Fibroblast of skin of right biceps (primary cell): Measurements from ENCODE around the gene TPMT.
"Not testable (repeated sequence)": the region's sequence is repeated elsewhere in the genome, so short reads cannot be mapped to it uniquely, and the experiment has no call there.

ENCODE experiments used
- DNase-seq: peaks from one replicate; pipeline ENCODE4 v3.0.0-alpha.2; 2013

Gene TPMT

DNA sequence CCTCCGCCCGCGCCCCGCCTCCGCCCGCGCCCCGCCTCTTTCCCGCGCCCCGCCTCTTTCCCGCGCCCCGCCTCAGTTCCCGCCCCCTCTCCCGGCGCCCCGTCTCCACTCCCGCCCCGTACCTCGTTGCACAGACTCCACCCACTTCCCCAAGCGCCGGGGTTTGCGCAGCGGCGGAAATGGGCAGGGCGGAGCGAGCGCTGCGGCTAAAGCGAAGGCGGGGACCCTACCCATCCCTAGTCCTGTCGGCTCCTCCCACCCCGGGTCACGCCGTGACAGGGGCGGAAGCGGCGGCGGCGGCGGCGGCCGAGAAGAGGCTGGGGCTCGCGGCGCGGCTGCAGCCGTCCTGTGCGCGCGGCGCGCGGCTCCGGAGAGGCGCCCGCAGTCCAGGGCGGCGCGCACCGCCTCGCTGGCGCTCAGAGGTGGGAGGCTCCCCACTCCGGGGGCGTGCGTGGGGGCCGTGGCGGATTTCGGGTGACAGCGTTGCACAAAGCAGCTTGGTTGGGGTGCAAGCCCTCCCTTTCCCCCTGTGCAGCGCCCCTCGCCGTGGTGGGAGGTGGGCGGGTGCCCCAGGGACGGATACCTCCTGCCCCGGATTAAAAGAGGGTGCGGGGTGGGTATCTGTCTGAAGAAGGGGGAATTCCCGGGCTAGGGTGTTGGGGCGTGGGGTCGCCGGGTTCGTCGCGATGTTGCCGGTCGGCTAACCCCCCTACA lies 430 bp upstream of the TPMT start, which contains the start of gene KDM1B:
KDM1B (plus strand) TSS at position 273 of the 714 bp plus-strand sequence. CDS start 4,474 bp downstream, outside the sequence.
- DNase-seq = peak; percentile 99

DNA sequence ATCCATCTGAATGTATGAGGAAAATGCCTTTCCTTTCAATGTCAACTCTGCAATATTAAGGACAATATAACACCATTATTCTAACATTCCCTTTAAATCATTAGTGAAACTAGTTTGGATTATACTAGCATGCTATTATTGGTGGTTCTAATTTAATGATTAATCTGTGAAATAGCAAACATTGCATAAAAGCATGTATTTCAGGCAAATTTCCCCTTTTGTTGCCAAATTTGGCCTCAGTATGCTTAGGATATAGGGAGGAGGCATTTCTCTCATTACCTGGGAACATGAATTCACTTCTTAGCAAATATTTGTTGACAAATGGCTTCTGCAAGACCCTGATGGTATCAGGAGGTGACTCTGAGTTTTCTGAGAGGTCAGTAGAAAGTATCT lies 1.6 kb downstream of the TPMT start:
- no peak for DNase-seq

DNA sequence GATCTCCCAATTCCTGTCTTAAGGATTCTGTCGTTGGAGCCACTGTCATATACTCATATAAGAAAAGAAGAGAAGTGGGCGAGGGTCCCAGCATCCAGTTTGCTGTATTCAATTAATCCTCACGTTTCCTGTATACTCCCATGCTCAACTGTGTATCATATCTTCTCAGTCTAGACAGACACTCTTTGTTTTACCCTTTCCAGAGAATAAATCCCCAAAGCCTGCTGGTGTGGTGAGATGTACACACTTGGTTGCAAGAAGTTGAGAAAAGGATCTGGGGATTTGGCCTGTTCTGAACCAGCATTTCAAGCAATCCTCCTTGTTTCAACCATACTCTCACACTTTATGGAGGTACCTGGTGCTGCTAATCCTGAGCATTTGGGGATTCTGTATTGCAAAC lies 3.1 kb downstream of the TPMT start:
- no peak for DNase-seq

DNA sequence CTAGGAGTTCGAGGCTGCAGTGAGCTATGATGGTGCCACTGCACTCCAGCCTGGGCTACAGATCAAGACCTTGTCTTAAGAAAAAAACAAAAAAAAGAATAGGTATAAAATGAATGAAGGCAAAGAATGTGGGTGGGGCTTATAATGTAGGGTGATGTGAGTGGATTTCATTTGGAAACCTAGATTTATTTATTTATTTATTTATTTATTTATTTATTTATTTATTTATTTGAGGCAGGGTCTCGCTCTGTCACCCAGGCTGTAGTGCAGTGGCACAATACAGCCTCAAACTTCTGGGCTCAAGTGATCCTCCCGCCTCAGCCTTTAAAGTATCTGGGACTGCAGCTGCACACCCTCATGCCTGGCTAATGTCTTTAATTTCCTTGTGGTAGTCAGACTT lies 3.5 kb downstream of the TPMT start:
- not testable (repeated sequence) for DNase-seq

DNA sequence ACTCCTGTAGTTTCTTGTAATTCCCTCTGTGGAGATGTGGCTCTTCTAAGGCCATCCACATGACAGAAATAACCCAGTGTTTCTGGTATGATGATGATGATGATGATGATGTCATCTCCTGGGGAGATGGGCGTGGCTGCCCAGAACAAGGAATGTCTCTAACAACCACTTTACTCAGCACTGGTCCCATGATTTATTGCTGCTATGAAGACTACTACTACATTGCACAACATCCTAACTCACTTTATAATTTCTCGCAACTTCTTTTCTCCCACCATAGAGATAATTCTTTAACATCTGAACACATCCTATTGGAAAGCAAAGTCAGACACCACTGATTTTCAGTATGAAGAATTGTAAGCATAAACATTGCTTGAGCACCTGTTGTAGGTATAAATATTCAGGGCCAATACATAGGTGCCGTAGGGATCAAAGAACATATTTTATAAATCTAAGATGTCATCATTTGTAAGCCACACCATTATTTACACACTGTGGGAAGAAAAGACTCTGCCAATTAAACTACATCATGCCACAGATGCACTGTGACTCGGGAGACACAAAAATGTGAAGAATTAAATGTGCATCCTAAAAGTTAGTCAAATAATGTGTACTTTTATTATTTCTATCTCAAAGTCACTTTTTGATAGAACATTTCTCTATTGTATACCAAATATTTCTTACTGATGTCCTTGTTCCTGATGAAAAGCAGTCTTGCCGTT lies 6.4 kb downstream of the TPMT start:
- DNase-seq = peak; percentile 92

DNA sequence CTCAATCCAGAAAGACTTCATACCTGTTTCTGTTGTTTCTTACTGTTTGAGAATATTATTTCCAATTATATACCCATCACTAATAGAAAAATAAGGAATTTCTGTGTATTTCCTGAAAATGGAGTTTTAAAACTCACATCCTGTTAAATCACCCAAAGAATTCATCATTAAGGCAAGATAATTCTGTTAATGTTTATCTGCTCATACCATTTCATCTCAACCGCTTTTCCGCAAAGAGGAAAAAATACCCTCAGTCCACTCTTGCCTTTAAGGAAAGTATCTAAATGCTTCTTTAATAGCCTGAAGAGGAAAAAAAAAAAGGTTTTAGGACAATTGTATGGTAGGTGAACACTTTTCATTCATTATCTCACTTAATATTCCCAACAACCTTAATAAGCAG lies 7.3 kb downstream of the TPMT start:
- no peak for DNase-seq

DNA sequence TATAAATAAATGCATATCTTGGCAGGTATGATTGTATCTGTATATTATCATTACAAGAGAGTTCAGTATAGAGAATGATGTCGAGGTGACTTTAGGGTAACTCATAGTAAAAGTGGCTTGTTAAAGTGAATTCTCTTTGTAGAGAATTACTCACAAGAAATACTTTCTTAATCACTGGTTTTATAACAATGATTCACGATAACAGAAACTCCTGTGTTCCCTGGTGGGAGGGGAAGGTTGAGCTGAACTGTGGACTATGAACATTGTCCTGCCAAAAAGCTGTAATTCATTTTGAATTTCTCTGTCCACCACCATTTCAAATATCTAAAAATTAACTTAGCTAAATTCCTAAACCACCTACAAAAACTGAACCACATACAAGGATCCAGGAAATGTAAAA lies 7.7 kb downstream of the TPMT start:
- peak; percentile 62 for DNase-seq

DNA sequence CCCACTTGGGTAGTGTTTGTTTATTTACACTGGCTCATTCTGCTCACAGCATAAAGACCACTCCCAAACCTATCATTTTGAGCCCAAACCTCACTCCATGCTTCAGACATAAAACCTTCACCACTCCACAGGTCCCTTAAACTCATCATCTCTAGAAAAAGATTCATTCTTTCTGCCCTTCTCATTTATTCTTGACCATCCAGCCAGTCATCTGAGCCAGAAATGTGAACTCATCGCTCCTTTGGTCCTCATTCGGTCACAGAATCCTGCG lies 12.4 kb downstream of the TPMT start:
- DNase-seq = no peak

DNA sequence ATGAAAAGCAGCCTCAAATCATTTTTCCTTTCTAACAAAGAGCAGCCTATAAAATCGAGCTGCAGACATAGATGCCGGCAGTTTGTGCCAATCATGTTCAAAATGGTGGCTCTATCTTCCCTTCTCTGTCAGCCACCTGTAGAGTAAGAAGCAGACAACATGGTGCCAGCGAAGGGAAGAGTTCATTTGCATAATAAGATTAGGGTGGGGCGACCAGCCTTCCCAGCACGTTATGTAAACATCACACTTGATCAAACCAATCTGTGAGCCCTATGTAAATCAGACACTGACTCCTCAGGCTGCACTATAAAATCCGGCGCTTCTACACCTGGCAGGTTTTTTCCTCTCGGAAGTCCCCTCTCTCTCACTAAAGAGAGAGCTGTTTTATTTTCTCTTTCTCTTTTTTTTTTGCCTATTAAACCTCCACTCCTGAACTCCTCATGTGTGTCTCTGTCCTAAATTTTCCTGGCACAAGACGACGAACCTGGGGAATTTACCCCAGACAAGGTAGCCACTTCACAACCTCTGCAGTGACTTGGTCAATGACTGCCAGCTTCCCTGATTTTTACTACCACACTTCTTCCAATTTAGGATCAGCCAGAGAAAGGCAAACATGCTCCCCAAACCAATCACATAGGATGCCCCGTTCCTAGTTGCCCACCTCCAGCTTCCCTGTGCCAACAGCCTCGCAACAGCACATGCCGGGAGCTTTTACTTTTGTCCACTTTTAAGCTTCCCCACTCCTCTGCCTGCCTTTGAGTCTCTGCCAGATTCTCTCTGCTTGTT lies 12.9 kb downstream of the TPMT start:
- no peak for DNase-seq

DNA sequence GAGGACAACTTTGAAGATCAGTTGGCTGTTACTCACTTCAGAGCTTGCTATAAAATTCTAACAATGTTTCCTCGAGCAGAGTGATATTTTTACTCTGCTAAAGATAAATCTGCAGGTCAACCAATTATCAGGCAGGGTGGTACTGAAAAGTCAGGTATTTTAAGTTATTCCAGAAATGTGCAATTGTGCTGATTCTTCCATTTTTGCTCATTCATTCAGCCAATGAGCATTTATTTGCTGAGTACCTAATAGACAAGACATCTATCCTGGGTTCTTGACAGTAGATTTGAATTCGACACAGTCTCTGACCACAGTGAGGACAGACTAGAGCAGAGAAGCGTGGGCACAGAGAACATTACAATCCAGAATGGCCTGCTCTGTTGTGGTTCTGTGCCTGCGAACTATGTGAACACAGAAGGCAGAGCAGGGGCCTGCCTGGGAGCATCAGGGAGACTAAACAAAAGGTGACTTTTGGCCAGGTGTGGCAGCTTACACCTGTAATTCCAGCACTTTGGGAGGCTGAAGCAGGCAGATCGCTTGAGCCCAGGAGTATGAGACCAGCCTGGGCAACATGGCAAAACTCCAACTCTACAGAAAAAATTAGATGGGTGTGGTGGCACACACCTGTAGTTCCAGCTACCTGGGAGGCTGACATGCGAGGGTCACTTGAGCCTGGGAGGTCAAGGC lies 14.8 kb downstream of the TPMT start:
- no peak for DNase-seq

DNA sequence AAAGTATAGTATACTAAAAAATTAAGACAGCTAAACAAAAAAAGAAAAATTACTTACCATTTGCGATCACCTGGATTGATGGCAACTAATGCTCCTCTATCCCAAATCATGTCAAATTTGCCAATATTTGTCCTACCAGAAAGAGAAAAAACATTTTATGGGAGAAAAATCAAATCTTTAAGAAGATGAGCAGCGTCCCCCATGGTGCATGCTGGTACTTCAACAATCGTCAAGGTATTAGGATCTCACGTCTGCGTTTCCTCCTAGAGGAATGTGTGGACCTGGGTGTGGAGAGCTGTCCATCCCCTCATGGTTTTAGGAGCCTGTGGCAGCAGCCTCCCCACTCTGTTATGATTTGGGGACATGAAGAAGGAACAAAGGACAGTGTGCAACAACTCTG lies 16.0 kb downstream of the TPMT start:
- DNase-seq = no peak

DNA sequence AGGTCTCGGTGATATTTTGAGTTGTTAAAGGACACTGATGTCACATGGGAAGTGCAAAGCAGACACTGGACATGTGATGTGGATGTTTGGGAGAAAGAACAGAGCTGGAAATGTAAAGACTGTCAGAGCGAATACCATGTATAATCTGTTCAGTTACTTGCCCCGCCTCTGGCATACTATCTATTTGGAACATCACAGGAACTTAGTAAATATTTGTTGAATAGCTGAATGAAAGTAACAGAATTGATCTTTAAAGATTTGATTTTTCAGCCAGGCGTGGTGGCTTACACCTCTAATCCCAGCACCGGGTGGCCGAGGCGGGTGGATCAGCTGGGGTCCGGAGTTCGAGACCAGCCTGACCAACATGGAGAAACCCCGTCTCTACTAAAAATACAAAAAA lies 18.6 kb downstream of the TPMT start:
- no peak for DNase-seq

DNA sequence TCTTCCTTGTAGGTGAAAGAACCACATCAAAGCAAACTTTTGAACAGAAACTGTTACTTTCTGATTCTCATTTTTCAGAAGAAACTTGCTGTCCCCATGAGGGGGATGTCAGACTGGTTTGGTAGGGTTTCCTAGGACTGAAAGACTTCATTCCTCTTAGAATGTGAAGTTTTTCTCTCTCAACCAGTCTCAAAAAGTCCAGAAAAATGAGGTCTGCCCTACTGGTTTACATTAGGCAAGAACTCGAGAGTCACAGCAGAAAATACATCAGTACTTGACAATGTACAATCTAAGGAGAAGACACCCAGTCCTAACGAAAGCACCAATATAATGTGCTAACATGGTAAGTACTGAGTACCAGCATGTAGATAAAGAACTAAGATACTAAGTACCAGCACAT lies 19.7 kb downstream of the TPMT start:
- no peak for DNase-seq

DNA sequence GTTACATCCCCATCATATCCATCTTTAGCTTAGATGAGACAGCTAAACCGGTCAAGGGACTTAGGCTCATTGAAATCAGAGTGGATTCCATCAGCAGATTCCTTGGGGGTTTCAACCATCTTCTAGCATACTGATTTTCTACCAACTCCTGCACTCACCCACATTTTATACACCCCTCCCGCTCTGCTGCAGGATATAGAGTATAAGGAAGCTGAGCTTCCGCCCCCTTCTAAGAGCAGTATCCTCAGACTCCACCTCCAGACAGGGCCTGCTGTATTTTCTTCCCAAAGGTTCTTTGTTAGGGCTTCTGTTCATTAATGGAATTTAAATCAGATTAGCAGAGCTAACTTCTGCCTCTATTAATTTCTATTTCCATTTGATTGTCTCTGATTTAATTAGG lies 22.5 kb downstream of the TPMT start:
- no peak for DNase-seq

DNA sequence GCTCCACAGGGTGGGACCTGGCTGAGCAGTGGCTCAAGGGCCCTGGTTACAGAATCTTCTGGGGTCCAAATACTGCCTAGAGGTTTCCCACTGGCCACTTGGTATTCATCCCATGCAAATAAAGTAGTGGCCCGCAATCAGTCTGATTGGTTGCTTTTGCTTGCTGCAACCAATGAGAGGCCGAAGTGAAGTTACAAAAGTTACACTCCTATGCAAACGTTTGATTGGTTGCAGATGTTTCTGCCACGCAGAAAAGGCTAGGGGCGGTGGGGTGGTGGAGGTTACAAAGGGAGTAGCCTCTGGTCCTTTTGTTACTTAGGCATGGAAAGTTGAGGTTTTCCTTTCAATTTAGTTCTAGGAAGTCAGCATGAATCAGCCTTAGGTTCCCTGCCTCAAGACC lies 28.8 kb downstream of the TPMT start:
- peak; percentile 49 for DNase-seq

DNA sequence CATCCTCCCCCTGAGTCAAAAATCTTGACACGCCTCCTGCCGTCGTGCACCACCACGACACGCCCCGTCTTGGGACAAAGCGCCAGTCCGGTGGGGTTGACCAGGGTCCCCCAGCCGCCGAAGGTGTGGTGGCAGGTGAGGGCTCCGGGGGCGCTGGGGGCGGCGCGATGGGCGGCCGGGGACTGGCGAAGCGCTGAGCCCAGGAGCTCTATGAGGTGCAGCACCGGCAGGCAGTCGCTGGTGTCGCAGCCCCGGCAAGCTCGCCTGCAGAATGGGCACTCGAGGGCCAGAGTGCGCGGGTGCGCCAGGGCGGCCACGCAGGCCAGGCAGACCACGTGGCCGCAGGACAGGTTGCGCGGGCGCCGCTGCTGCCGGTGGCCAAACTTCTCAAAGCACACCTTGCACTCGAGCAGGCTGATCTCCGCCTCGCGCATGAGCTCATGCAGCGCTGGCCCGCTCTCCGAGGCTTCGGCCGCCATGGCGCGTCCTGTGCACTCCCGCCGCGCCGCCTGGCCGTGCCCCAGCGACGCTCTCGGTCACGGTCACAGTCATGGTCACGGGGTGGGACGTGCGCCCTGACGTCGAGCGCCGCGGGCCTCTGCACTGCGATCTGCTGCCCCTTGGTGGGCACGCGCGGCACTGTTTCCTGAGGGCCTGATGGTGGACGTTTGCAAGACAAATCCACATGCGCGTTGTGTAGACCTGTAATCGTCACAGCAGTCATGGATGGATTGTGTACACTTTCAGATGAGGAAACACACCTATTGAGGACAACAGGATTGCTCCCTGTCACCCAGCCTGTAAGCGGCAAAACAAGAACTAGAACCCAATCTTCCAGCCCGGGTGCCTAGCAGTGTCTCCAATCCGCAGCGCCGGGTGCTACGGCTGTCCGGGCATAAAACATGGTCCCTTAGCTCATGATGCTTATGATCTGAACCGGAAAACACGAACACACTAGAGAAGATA lies 32.5 kb downstream of the TPMT start, which contains the start of gene NHLRC1:
NHLRC1 (minus strand) TSS at position 550 of the 966 bp plus-strand sequence; CDS start at position 479, 71 bp downstream.
- DNase-seq = peak; percentile 87

DNA sequence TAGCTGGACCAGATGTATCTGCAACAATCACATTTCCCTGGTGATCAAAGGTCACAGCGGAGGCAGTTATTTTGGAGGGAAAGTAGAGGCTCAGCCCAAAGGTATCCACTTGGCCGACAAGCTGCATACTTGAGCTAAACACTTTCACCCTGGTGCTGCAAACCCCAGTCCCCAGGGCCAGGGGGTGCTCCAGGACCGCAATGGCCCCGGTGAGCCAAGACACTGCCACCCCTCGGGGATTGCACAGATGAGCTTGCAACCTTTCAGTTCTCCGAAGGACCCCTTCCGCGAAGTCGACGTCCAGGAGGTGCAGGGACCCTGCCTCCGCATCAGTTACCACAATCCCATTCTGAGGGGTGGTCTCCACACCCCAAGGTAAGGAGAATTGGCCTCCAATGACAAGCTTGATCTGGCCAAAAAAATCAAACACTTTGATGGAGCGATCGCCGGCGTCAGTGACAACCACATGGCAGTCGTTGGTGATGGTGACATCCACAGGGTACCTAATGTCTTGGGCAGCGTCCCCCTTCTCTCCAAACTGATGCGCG lies 33.2 kb downstream of the TPMT start:
- no peak for DNase-seq

DNA sequence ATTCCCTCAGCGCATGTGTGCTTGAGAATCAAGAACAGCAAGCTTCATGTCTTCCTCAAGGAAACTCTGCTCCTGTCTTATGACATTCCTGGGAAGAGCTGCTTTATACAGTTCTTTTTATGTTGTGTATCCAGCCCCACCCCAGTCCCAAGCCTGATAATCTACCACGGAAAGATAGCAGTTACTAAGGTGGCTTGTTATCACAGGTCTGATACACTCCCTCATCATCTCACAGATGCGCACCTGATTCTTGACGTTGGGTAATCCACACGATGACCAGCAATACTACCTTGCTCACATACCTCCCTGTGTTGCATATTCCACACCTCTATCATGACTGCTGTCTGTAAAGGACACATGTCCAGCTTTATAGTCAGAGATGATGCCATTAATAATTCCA lies 35.6 kb downstream of the TPMT start:
- no peak for DNase-seq

DNA sequence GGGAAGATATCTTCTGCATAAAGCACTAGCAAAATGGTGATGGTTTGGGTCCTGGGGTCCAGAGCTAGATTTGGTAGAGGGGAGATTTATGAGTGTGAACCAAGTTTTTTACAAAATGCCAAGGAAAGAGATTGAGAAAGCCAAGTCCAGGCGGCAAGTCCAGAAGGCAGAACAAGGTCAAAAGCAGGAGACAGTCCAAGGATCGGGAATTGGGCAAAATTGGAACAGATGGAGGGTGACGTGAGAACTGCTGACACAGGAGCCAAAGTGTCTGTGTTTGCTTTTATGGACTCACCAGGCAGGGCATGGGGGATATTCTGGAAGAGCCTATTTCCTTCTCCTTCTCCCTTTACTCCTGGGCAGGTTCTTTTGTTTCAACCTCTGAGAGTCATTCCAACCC lies 36.5 kb downstream of the TPMT start:
- DNase-seq = no peak

DNA sequence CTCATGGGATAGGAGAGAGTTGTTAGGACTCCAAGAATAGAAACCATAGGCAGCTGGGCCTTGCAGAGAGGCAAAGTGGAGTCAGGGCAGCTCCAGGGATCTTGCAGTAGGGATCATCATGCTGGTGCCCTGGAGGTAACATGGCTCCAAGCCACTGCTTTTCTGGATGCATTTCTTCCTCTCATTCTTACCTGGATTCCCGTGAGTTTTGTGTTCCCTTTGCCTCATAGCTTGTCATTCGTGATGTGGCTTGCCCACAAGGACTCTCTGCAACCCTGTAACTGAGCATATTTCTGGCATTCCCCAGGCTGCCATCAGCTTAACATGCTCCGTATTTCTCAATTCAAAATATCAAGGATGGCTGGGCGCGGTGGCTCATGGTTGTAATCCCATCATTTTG lies 37.7 kb downstream of the TPMT start:
- DNase-seq = no peak

DNA sequence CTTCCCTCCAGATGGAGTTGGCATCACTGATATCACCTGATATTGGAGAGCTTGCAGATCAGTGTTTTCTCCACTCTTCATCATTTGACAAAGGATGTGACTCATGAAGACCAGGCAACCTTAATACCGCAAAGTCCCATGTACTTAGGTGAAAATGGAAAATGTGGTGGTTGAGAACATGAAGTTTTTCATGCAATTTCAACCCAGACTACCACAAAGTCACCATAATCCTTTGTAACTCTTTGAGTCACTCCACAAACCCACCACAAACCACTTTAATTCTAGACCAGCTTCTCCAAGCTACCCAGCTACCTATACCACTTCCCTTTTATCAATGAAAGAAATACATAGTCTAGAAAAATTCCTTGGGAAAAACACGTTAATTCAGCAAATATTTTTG lies 39.5 kb downstream of the TPMT start:
- DNase-seq = no peak

DNA sequence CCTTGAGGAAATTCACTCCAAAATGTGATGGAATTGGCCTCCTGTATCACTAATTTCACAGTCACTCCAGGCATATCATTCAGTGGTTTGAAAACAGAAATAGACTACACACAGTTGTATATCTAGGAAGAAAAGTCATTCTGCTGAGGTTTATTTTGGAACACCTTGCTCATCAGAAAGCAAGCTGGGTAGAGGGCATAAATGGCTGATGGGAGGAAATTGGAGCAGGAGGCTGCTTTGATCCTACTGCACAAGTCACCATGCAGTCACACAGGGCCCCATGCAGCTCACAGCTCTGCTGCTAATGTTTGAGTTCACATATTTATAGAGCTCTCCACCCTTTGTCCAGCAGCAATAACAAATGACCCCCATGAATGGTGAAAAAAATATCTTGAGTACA lies 44.7 kb downstream of the TPMT start:
- DNase-seq = no peak
